H1 (cell line): Measurements from ENCODE around the gene SCART1.

Experiments
- BACH1 ChIP-seq: IDR thresholded peaks from 2 replicates; pipeline ENCODE4 v1.6.1; 2012; ENCODE audit warnings: low read length, improper control_type of control experiment
- CEBPB ChIP-seq: IDR thresholded peaks from 2 replicates; pipeline ENCODE4 v1.6.1; 2012; ENCODE audit warnings: low read depth, low read length
- CTBP2 ChIP-seq: IDR thresholded peaks from 2 replicates; pipeline ENCODE4 v1.7.0; 2011; ENCODE audit warnings: borderline replicate concordance, mild to moderate bottlenecking, moderate library complexity, mixed read lengths, low read length; ENCODE audit not compliant: insufficient read depth, insufficient read length
- EZH2 ChIP-seq: fragments of 200-600 bp; sonication (generic); IDR thresholded peaks from 2 replicates; pipeline ENCODE4 v1.7.1; 2012; ENCODE audit warnings: low read depth, mild to moderate bottlenecking, moderate library complexity, low read length, inconsistent platforms; ENCODE audit not compliant: severe bottlenecking
- POLR2AphosphoS5 ChIP-seq: IDR thresholded peaks from 2 replicates; pipeline ENCODE4 v1.6.1; 2011; ENCODE audit warnings: low read depth, low read length
- TAF1 ChIP-seq: IDR thresholded peaks from 2 replicates; pipeline ENCODE4 v1.6.1; 2011; ENCODE audit warnings: mild to moderate bottlenecking, low read depth, low read length

DNA sequence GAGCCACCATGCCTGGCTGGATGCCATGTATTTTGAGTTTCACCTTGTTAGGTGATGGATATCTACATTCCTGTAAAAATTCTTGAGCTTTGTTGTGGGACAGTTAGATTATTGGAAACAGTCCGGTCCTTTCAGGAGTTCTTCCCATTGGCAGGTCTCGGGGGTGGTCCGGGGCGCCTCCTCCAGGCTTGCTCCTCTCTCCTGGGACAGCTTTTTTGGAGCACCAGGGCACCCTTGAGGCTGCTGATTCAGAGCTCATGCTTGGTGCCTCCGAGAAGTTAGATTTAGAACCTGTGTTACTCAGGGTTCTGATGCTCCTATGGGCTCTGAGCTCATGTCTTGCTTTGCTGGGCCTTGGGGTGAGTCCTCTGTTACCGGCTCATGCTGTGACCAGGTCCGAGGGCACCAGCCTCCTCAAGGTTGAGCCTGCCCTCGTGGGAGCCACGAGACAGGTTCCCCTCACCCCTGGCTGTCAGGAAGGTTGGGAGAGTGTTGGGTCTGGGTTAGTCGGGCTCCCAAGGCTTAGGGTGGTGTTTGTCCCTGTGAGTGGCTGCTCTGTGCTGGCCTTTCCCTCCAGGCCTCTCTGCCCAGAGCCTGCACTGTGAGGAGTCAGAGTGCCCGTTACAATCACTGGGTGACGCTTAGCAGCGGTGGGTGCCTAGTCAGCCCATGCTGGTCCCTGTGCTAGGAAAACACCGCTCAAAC, 35.3 kb upstream of the SCART1 start:
- TF ChIP-seq POLR2AphosphoS5 (no peak), CEBPB (no peak), TAF1 (no peak), CTBP2 (no peak), EZH2 (no peak), BACH1 (no peak)
